AG09309 (cell line): ENCODE measurements around the gene FHOD1.
A peak's percentile ranks its signal among the peaks of the same experiment; 100 is the strongest.

Experiments
- DNase-seq: peaks from one replicate; pipeline ENCODE4 v3.0.0-alpha.2; 2010; ENCODE audit warnings: low read depth
- H3K4me3 ChIP-seq: 2 replicates; pipeline ENCODE4 v1.5.1; 2011; ENCODE audit warnings: mild to moderate bottlenecking, low read depth, low read length, moderate library complexity; ENCODE audit not compliant: control insufficient read depth
- CTCF ChIP-seq: IDR thresholded peaks from 2 replicates; pipeline ENCODE4 v1.5.1; 2011; ENCODE audit warnings: mild to moderate bottlenecking, low read depth, low read length, inconsistent platforms; ENCODE audit not compliant: insufficient read depth, control insufficient read depth; ENCODE audit errors: missing control alignments

Gene FHOD1

DNA sequence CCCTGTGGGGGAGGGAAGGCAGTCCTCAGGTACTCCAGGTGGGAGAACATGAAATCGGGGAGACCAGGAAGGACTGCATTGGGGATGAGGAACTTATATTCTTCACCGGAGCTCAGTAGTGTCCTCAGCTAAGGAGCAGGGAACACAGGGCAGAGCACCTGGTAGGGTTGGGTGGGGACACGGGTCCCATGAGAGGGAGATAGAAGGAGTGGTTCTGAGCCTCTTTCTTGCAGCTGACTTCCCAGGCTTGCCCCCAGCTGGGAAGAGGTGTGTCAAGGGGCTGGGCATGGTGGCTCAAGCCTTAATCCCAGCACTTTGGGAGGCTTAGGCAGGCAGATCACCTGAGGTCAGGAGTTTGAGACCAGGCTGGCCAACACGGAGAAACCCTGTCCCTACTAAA, 2.1 kb downstream of the FHOD1 start:
- no peak overlapping the region; the same call in 1 of the 2 replicates for H3K4me3 ChIP-seq
- no peak for TF ChIP-seq CTCF
- DNase-seq, result no peak

GRCh38 chr16:67244387-67245185, 2.7 kb downstream of the FHOD1 start:
- no peak for TF ChIP-seq CTCF
- DNase-seq, result peak; percentile 59
- H3K4me3 ChIP-seq, result no peak overlapping the region

DNA sequence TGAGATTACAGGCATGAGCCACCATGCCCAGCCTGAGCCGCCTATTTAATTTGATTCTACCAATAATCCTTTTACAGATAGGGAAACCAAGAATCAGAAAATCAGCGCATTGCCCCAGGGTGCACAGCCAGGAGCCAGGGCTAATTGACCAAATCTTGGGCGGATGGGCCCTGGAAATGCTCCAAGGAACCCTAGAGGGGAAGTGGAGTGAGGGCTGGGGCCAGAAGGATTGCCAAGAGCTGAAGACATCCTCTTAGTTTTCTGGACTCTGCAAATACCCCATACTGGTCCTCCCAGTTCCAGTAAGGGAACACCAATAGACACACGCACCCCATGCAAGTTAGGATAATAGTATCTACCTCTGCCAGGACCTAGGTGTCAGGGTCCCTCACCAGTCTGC, 3.8 kb downstream of the FHOD1 start:
- no peak for TF ChIP-seq CTCF
- DNase-seq, result no peak
- H3K4me3 ChIP-seq, result no peak overlapping the region

GRCh38 chr16:67242138-67242730, 5.0 kb downstream of the FHOD1 start:
- TF ChIP-seq CTCF, result no peak
- no peak overlapping the region for H3K4me3 ChIP-seq
- no peak for DNase-seq

DNA sequence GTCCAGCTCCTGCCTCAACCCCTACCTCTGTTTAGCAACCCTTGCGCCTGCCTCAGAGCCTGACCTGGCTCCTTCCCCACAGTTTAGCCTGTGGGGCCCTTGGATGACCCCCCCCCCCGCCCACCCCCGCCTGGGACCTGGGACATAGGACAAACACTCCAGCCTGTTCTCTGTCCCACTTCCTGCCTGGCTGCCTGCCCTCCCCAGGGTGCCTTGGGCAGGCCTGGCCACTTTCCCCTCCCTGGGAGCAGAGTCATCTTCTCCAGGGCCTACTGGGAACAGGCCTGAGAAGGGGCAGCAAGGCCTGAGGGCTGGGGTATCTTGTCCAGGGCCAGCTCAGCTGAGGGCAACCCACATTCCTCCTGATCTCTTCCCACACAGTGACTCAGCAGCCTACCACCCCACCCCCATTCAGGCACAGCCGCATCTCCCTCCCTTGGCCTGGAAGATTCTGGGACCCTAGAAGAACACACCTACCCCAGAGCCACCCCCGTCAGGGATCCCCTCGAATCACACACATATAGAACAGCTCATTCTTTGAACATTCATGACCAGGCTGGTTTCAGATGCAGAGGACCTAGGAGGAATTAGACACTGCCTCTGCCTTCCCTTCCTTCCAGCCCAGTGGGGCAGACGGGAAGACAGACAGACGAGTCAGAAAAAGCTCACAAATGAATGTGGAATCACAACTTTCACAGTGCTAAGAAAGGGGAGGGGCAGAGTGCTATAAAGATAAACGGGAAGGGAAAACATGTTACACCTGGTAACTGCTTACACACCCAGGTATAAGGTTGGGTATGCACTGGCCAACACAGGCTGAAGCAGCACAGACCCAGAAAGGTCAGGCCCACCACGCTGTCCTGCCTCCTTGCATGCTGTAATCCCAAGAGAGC, 6.0 kb downstream of the FHOD1 start:
- no peak overlapping the region for H3K4me3 ChIP-seq
- peak; percentile 64 for DNase-seq
- TF ChIP-seq CTCF, result no peak

DNA sequence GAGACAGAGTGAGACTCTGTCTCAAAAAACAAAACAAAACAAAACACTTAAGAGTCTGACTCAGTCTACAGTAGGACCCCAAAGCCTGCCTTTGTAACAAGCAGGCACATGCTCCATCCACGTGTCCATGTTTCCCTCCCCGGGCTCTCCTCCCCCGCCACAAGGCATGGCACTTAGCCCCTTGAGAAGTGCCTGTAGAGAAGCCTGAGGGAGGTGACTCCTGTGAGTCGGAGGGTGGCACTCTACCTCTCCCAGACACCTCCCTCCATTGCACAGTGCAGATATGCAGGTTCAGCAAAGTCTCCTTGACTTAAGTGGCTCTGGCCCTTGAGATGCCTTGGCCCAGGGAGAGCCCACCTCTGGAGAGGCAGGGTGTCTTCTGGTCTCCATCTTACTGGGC, 6.8 kb downstream of the FHOD1 start:
- no peak for DNase-seq
- TF ChIP-seq CTCF, result no peak
- no peak overlapping the region for H3K4me3 ChIP-seq
